NB4 (cell line): ENCODE measurements around the gene FAM120A.

ENCODE experiments used
- MYC ChIP-seq: IDR thresholded peaks from 2 replicates; pipeline ENCODE4 v1.6.1; 2011; ENCODE audit warnings: low read depth, low read length
- POLR2A ChIP-seq: IDR thresholded peaks from 2 replicates; pipeline ENCODE4 v1.6.1; 2011; ENCODE audit warnings: mild to moderate bottlenecking; ENCODE audit not compliant: insufficient read length; ENCODE audit errors: extremely low read depth
- TF ChIP-seq, protein P1 (sequence below): IDR thresholded peaks from one replicate; pipeline ENCODE4 v1.5.1; 2012; ENCODE audit warnings: low read depth, low read length
- TF ChIP-seq, protein P2 (sequence below): IDR thresholded peaks from 2 replicates; pipeline ENCODE4 v1.6.1; 2011; ENCODE audit warnings: low read depth, low read length

DNA sequence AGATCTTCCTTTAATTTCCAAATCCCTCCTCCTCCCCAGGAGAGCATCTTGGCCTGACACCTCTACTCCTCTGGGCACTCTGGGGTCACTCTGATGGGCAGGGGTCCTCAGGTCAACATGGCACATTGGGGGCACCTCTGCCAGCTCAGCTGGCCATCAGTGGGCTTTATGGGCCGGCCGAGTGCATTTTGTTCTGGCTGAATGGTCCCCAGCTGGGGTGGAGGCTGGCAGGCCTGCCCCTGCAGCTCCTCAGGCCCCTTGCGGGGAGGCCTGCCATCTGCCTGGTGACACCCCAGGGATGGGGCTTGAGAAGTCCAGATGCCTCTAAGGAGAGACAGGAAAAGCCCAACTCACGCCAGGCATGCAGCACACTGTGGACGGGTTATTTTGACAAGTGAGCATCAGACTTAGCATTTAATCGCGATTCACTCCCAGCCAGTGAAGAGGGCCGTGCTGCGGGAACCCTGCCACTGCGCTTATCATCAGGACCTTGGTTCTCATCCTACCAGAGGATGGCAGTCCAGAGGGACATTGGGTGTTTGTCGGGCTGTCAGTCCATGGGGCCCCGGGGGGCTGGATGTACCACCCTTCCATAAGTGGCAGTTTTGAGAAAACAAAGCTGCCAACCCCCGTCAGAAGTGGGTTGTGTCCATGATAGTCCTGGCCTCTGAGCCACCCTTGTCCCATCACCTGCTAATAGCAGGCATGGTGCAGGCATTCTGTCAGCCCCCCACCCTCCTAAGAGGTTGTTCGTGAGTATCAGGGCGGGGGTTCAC, 146.6 kb downstream of the FAM120A start:
- TF ChIP-seq, protein P1, sequence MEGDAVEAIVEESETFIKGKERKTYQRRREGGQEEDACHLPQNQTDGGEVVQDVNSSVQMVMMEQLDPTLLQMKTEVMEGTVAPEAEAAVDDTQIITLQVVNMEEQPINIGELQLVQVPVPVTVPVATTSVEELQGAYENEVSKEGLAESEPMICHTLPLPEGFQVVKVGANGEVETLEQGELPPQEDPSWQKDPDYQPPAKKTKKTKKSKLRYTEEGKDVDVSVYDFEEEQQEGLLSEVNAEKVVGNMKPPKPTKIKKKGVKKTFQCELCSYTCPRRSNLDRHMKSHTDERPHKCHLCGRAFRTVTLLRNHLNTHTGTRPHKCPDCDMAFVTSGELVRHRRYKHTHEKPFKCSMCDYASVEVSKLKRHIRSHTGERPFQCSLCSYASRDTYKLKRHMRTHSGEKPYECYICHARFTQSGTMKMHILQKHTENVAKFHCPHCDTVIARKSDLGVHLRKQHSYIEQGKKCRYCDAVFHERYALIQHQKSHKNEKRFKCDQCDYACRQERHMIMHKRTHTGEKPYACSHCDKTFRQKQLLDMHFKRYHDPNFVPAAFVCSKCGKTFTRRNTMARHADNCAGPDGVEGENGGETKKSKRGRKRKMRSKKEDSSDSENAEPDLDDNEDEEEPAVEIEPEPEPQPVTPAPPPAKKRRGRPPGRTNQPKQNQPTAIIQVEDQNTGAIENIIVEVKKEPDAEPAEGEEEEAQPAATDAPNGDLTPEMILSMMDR: no peak
- TF ChIP-seq MYC (no peak), POLR2A (no peak)
- TF ChIP-seq, protein P2, sequence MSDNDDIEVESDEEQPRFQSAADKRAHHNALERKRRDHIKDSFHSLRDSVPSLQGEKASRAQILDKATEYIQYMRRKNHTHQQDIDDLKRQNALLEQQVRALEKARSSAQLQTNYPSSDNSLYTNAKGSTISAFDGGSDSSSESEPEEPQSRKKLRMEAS: no peak
